NCI-H446 treated with DMSO at 0.1 percent for 48 hours (cell line): ENCODE results near the gene HECTD1.
"Not testable (repeated sequence)": the region's sequence is repeated elsewhere in the genome, so short reads cannot be mapped to it uniquely, and the experiment has no call there.

Source experiments
- DNase-seq: peaks from one replicate; lab custom pipeline; 2025; lab: John Stamatoyannopoulos, UW

Gene HECTD1

GRCh38 chr14:31142455-31143087, 65.0 kb downstream of the HECTD1 start:
- no peak for DNase-seq

- DNase-seq: no peak
Observed at GRCh38 chr14:31139301-31139847, 68.2 kb downstream of the HECTD1 start.

GRCh38 chr14:31138301-31138700, 69.3 kb downstream of the HECTD1 start:
- no peak for DNase-seq

GRCh38 chr14:31137214-31137889, 70.2 kb downstream of the HECTD1 start:
- DNase-seq: no peak

- no peak for DNase-seq
Observed at GRCh38 chr14:31133133-31133532, 74.5 kb downstream of the HECTD1 start.

- DNase-seq: no peak
Observed at GRCh38 chr14:31128601-31129526, 78.7 kb downstream of the HECTD1 start.

- DNase-seq: no peak
Observed at GRCh38 chr14:31127690-31128089, 79.9 kb downstream of the HECTD1 start.

- no peak for DNase-seq
Observed at GRCh38 chr14:31126680-31127079, 80.9 kb downstream of the HECTD1 start.

GRCh38 chr14:31125231-31125630, 82.4 kb downstream of the HECTD1 start:
- no peak for DNase-seq

- DNase-seq: no peak
Observed at GRCh38 chr14:31124197-31124596, 83.4 kb downstream of the HECTD1 start.

- no peak for DNase-seq
Observed at GRCh38 chr14:31122921-31123320, 84.7 kb downstream of the HECTD1 start.

- no peak for DNase-seq
Observed at GRCh38 chr14:31122098-31122611, 85.4 kb downstream of the HECTD1 start.

- DNase-seq: no peak
Observed at GRCh38 chr14:31118892-31119291, 88.7 kb downstream of the HECTD1 start.

GRCh38 chr14:31113794-31114193, 93.8 kb downstream of the HECTD1 start:
- no peak for DNase-seq

- DNase-seq: no peak
Observed at GRCh38 chr14:31110872-31111271, 96.7 kb downstream of the HECTD1 start.

GRCh38 chr14:31109257-31109656, 98.3 kb downstream of the HECTD1 start:
- DNase-seq: no peak

GRCh38 chr14:31106768-31107167, 100.8 kb downstream of the HECTD1 start:
- DNase-seq: no peak

GRCh38 chr14:31097081-31097480, 110.5 kb downstream of the HECTD1 start:
- DNase-seq: no peak

GRCh38 chr14:31096255-31096654, 111.3 kb downstream of the HECTD1 start:
- no peak for DNase-seq

GRCh38 chr14:31095817-31096216, 111.8 kb downstream of the HECTD1 start:
- DNase-seq: not testable (repeated sequence)

- not testable (repeated sequence) for DNase-seq
Observed at GRCh38 chr14:31093884-31094839, 113.4 kb downstream of the HECTD1 start.
